ENCODE results near the gene MLXIPL.
"Not testable (repeated sequence)": the region's sequence is repeated elsewhere in the genome, so short reads cannot be mapped to it uniquely, and the experiment has no call there.

The MLXIPL gene

GRCh38 chr7:73623798-73624668 lies at the start of gene MLXIPL:
TSS of gene MLXIPL (minus strand) at chr7:73624522. CDS start at chr7:73624492, 30 bp downstream.
- DNase-seq (ENCODE audit: low read depth in 2 of 2), result peak; percentile 58 to 60

DNA sequence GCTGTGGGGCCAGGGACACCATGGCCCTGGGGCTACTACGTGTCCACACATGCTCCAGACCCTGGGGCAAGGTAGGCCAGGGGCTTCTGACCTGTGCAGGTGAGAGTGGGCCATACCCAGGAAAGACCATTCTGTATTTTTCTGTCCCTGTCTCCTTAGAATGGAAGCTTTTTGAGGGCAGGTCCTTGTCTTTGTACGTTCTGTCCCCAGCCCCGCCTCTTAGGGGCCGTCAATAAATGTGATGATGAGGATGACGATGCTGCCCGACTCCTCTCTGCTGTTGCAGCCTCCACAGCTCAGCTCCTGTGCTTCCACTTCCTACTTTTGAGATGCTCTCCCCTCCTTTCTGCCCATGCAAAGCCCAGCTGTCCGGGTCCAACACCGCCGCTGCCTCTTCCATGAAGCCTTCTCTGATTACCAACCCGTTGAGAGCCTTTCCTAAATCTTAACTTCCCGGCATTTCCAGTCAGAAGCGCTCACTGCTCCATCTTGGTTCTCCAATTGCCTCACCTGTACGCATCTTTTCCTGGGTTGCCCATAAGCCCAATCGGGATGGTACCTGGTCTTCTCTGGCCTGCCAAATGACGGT lies 47.6 kb upstream of the MLXIPL start:
- DNase-seq (ENCODE audit: low read depth in 2 of 2), result no peak

DNA sequence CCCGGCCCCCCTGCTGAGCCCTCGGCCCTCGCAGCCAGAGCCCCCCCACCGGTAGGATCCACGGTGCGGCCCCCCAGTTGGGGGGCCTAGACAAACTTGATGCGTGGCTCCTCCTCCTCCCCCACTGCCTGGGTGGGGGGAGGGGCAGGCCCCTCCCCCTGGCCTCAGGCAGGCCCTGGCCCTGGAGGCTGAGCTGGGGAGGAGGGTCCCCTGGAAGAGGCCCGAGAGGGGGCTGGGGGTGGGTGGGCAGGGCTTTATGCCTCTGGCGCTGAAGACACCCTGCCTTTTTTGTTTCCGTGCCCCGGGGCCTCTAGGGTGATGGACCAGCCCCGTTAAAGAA lies 47.0 kb upstream of the MLXIPL start:
- DNase-seq (ENCODE audit: low read depth in 2 of 2), result no peak

- DNase-seq (ENCODE audit: low read depth in 2 of 2), result no peak
Observed at GRCh38 chr7:73669858-73670385, 45.6 kb upstream of the MLXIPL start.

DNA sequence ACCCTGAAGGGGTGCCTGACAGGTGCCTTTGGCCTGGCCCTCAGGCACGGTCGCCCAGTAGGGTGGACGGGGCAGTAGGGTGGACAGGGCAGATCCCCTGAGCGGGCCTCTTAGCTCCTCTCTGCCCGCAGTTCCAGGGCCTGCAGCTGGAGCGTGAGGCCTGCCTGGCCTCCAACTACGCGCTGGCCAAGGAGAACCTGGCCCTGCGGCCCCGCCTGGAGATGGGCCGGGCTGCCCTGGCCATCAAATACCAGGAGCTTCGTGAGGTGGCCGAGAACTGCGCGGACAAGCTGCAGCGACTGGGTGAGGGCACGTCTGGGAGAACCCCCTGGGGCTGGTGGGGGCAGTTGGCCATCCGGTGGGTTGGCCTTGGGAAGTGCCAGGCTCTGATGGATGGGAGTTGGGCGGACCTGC lies 45.0 kb upstream of the MLXIPL start:
- no peak for DNase-seq (ENCODE audit: low read depth in 2 of 2)

DNA sequence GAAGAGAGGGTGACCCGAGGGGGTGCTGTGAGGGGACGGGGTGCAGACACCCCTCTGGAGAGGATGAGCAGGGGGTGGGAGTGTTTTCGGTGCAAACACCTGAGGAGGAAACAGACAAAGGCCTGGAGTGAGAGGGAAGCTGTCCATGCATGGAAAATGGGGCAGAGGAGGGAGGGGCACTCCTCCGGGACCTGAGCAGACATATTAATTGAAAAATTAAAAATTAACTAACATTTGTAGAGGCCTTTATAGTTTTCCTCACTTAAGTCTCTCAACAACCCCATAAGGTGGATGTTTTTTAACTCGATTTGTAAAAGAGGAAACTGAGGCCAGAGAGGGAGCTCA lies 44.5 kb upstream of the MLXIPL start:
- DNase-seq (ENCODE audit: low read depth in 2 of 2), result no peak

GRCh38 chr7:73668103-73668885 lies 44.0 kb upstream of the MLXIPL start:
- DNase-seq (ENCODE audit: low read depth in 2 of 2), result no peak

GRCh38 chr7:73667344-73668102 lies 43.2 kb upstream of the MLXIPL start, which contains the start of gene VPS37D:
TSS of gene VPS37D (plus strand) at chr7:73667831. CDS start at chr7:73667959, 128 bp downstream.
- DNase-seq (ENCODE audit: low read depth in 2 of 2), result peak; percentile 90

DNA sequence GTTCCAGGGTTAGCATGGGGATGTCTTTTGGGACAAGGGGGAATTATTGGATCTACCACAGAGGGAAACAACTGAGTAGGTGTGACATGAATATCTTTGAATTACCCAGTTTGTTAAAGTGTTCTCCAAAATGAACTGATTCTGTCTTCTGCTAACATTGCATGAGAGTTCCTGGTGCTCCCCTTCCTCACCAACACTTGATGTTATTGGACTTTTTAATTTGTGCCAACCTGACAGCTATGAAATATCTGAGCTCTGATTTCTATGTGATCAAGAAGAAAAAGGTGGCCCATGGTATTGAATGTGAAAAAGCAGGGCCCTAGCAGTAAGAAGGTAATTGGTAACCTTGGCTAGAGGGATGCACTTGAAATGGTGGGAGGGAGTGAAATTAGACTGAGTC lies 38.7 kb upstream of the MLXIPL start:
- no peak for DNase-seq (ENCODE audit: low read depth in 2 of 2)

DNA sequence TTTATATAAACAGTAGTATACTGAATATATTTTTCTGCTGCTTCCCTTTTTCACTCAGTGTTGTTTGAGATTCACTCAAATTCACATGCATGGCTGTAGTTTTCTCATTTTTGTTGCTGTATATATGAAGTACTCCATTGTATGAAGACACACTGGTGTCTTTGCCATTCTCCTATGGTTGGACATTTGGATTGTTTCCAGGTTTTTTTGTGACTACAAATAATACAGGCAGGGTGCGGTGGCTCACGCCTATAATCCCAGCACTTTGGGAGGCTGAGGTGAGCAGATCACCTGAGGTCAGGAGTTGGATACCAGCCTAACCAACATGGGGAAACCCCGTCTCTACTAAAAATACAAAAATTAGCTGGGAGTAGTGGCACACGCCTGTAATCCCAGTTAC lies 36.3 kb upstream of the MLXIPL start:
- not testable (repeated sequence) for DNase-seq (ENCODE audit: low read depth in 2 of 2)

- DNase-seq (ENCODE audit: low read depth in 2 of 2), result no peak
Observed at GRCh38 chr7:73659983-73660382, 35.7 kb upstream of the MLXIPL start.

GRCh38 chr7:73655309-73655708 lies 31.0 kb upstream of the MLXIPL start:
- not testable (repeated sequence) for DNase-seq (ENCODE audit: low read depth in 2 of 2)

DNA sequence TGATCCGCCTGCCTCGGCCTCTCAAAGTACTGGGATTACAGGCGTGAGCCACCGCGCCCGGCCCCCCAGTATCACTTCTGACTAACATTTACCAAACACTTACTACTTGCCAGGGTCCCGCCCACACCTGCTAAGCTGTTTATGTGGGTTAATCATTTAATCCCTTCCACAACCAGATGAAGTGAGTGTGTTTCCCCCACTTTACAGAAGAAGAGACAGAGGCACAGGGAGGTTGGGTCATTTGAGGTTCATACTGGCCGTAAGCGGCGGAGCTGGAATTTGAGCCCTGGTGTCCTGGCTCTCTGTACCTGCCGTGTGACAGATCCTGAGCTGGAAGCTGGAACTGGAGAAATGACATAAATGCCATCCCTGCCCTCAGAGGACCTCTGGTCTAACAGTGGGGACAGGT lies 28.2 kb upstream of the MLXIPL start:
- no peak for DNase-seq (ENCODE audit: low read depth in 2 of 2)

DNA sequence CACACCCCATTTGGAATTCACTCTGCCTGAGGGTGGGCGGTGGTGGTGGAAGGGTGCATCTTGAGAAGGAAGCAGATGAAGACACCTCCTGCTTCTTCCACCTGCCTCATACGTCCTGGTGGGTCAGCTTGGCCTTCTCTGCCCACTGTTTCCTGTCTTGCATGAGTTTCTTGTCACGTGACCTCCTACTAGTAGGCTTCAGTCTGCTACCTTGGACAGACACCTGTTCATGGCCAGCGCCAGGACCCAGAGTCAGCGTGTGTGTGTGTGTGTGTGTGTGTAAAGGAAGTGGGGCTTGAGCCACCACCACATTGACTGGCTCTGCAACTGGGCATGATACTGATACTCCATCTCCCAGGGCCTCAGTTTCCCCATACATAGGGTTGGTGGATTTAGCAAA lies 26.2 kb upstream of the MLXIPL start:
- DNase-seq (ENCODE audit: low read depth in 2 of 2), result no peak

- no peak for DNase-seq (ENCODE audit: low read depth in 2 of 2)
Observed at GRCh38 chr7:73649576-73649975, 25.3 kb upstream of the MLXIPL start.

DNA sequence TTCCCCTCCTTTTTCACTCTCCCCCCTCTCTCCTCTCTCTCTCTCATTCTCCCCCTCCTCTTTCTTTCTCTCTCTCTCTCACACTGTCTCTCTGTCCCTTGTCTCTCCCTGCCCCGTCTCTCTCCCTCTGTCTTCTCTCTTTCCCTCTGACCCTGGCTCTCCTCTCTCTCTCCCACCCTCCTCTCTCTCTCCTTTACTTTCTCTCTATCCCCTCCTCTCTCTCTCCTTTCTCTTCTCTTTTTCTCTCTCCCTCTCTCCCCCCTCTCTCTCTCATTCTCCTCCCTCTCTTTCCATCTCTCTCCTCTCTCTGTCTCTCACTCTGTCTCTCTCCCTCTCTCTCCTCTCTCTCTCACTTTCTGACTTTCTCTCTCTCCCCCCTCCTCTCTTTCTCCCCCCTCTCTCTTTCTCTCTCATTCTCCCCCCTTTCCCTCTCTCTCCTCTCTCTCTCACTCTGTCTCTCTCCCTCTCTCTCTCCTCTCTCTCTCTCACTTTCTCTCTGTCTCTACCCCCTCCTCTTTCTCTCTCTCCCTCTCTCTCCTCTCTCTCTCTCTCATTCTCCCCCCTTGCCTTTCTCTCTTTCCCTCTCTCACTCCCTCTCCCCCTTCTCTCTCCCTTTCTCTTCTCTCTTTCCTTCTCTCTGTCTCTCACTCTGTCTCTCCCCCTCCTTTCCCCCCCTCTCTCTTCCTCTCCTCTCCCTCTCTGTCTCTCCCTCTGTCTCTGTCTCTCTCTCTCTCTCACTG lies 24.4 kb upstream of the MLXIPL start:
- DNase-seq (ENCODE audit: low read depth in 2 of 2), result no peak

DNA sequence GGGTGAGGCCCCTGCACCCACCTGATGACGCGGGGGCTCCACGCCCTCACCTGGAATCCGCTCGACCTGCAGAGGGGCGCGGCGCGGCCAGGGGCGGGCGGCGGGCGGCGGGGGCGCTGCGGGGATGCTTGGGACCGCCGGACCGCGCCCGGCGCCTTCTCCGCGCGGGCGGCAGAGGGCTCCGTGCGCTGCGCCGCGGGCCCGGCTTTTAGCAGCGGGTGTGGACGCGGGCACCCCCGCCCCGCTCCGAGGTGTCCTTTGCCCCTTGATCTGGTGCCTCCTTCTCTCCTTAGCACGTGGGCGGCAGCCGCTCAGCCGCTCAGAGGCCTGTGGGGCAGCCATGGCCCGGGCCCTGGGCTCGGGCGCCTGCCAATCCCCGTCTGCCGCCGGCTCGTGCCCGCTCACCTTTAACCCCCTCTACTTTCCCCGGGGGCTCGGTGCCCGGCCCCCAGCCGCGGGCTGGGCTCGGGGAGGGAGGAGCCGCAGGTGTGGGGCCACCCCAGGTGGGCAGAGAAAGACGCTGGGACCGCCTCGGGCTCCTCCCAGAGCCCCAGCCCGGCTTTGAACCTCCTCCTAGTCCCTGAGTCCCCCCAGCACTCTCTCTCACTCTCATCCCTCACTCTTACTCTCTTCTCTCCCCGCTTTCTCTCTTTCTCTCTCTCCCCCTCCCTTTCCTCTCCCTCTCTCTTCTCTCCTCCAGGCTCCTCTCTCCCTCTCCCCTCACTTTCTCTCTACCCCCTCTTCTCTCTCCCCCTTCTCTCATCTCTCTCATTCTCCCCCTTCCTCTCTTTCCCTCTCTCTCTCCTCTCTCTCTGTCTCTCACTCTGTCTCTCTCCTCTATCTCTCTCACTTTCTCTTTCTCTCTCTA lies 23.6 kb upstream of the MLXIPL start:
- peak in 1 of 2 donors; percentile 8 for DNase-seq (ENCODE audit: low read depth in 2 of 2)

DNA sequence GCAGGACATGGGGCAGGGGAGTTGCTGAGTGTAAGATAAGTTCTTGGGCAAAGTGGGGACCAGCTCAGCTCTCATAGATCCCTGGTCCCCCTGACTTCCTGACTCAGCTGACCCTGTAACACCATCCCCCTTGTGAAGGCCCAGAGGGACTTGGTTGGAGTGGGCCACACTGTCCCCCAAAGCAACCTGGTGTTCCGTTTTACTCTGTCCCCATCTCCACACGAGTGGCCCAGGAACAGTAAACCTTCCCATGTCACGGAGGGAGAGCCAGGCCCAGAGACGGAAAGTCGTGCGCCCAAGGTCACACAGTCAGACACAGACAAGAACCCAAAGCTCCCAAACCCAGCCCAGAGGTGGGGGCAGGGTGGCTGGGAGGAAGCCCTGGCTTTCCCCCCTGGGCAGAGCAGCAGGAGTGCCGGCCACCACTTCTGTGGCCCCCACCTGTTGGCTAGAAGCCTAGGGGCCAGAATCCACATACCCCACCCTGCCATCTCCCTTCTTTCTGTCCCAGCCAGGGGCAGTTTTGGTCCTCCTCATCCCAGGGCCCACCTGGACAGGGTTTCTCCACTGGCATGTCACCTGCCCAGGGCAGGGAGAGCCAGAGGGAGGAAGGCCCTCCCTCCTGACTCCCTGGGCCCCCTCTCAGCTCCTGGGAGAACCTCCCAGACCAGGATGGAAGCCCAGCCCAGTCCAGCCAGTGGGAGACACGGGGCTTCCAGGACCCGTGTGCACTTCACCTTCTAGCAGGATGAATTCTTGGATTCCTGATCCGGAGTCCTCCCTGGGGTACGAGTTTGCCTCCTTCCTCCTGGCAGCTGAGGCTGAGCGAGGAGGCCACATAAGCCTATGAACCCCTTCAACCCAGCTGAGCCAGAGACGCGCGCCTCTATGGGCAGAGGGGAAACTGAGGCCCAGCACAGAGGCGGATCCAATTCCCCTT lies 22.7 kb upstream of the MLXIPL start:
- no peak for DNase-seq (ENCODE audit: low read depth in 2 of 2)
